Activated T-cell treated with anti-CD3 and anti-CD28 coated beads, Interleukin-2, amount 50 U/mL, for 4 hours (primary cell): ENCODE results near the gene CMIP. TPM values are rescaled to one million over a fixed set of nuclear protein-coding genes. Genes with fewer than 3 reads are reported as not detected.
A peak's percentile ranks its signal among the peaks of the same experiment; 100 is the strongest.

Experiments used
- ATAC-seq, 2 donors: fragments of 200-7000 bp; cut with Tn5 transposase; one replicate each; pipeline ENCODE4 v1.10.0; 2021
- DNase-seq: peaks from one replicate; pipeline ENCODE4 v3.0.0-alpha.2; 2020
- H3K27me3 Mint-ChIP-seq: one replicate; pipeline ENCODE4 v1.8.0; 2021; ENCODE audit warnings: low read depth, mixed read lengths
- H3K36me3 Mint-ChIP-seq: one replicate; pipeline ENCODE4 v1.8.0; 2022; ENCODE audit warnings: mixed read lengths; ENCODE audit not compliant: insufficient read depth
- H3K4me1 Mint-ChIP-seq: one replicate; pipeline ENCODE4 v1.8.0; 2021; ENCODE audit warnings: low read depth, mixed read lengths
- H3K4me3 Mint-ChIP-seq: one replicate; pipeline ENCODE4 v1.8.0; 2021; ENCODE audit warnings: mild to moderate bottlenecking, moderate library complexity, mixed read lengths
- H3K9me3 Mint-ChIP-seq: one replicate; pipeline ENCODE4 v1.8.0; 2021; ENCODE audit warnings: mixed read lengths
- total RNA-seq, 3 donors: library from RNA; stranded (reverse); gene quantifications; one replicate each; pipeline ENCODE4 v1.2.1, GENCODE V29; 2021

Gene CMIP
- total RNA-seq, 3 donors from 2014 or later, result 20.8 to 23.5 (median 21.9) TPM

- Mint-ChIP-seq H3K27me3 (no peaks in the 10 kb centered on the region), H3K36me3 (peaks cover 18% of the 10 kb centered on the region), H3K9me3 (no peaks in the 10 kb centered on the region), H3K4me3 (no peak overlapping the region), H3K4me1 (peaks cover 50% of the 10 kb centered on the region)
- ATAC-seq (no peak), DNase-seq (no peak)
Observed at GRCh38 chr16:81458149-81458669, 13.6 kb downstream of the CMIP start.

GRCh38 chr16:81458827-81459598 lies 14.4 kb downstream of the CMIP start:
- ATAC-seq, result no peak

GRCh38 chr16:81460075-81460474 lies 15.5 kb downstream of the CMIP start:
- Mint-ChIP-seq H3K36me3 (peaks cover 18% of the 10 kb centered on the region), H3K4me1 (peaks cover 49% of the 10 kb centered on the region), H3K27me3 (no peaks in the 10 kb centered on the region), H3K4me3 (no peak overlapping the region), H3K9me3 (no peaks in the 10 kb centered on the region)
- DNase-seq, result no peak
- no peak for ATAC-seq

More at GRCh38 chr16:81458827-81459598, 14.4 kb downstream of the CMIP start:
- Mint-ChIP-seq H3K36me3 (peaks cover 18% of the 10 kb centered on the region), H3K9me3 (no peaks in the 10 kb centered on the region), H3K4me3 (no peak overlapping the region), H3K27me3 (no peaks in the 10 kb centered on the region), H3K4me1 (peaks cover 47% of the 10 kb centered on the region)
- DNase-seq, result no peak

GRCh38 chr16:81461243-81461642 lies 16.6 kb downstream of the CMIP start:
- Mint-ChIP-seq H3K27me3 (no peaks in the 10 kb centered on the region), H3K4me3 (no peak overlapping the region), H3K4me1 (peaks cover 49% of the 10 kb centered on the region), H3K9me3 (no peaks in the 10 kb centered on the region), H3K36me3 (peaks cover 18% of the 10 kb centered on the region)
- no peak for DNase-seq
- ATAC-seq, result no peak

GRCh38 chr16:81461766-81462165 lies 17.2 kb downstream of the CMIP start:
- Mint-ChIP-seq H3K27me3 (no peaks in the 10 kb centered on the region), H3K4me3 (no peak overlapping the region), H3K9me3 (no peaks in the 10 kb centered on the region), H3K36me3 (peaks cover 18% of the 10 kb centered on the region), H3K4me1 (peaks cover 54% of the 10 kb centered on the region)
- ATAC-seq, result no peak
- DNase-seq, result no peak

- Mint-ChIP-seq H3K4me3 (no peak overlapping the region), H3K9me3 (no peaks in the 10 kb centered on the region), H3K27me3 (no peaks in the 10 kb centered on the region), H3K4me1 (peaks cover 48% of the 10 kb centered on the region), H3K36me3 (peaks cover 13% of the 10 kb centered on the region)
- DNase-seq, result no peak
- no peak for ATAC-seq
Observed at GRCh38 chr16:81462683-81463082, 18.1 kb downstream of the CMIP start.

GRCh38 chr16:81463296-81463890 lies 18.8 kb downstream of the CMIP start:
- Mint-ChIP-seq H3K36me3 (peaks cover 13% of the 10 kb centered on the region), H3K27me3 (no peaks in the 10 kb centered on the region), H3K9me3 (no peaks in the 10 kb centered on the region), H3K4me1 (peaks cover 52% of the 10 kb centered on the region), H3K4me3 (no peak overlapping the region)
- ATAC-seq, result no peak
- DNase-seq, result no peak

GRCh38 chr16:81464279-81464678 lies 19.7 kb downstream of the CMIP start:
- H3K4me1 Mint-ChIP-seq, result peaks cover 57% of the 10 kb centered on the region
- peaks cover 6% of the 10 kb centered on the region for H3K36me3 Mint-ChIP-seq
- no peak overlapping the region for H3K4me3 Mint-ChIP-seq
- DNase-seq, result no peak
- H3K9me3 Mint-ChIP-seq, result no peaks in the 10 kb centered on the region
- H3K27me3 Mint-ChIP-seq, result no peaks in the 10 kb centered on the region
- ATAC-seq, result no peak

- ATAC-seq (no peak), DNase-seq (no peak)
Observed at GRCh38 chr16:81465375-81465943, 20.9 kb downstream of the CMIP start.

GRCh38 chr16:81466356-81466980 lies 21.9 kb downstream of the CMIP start:
- H3K4me3 Mint-ChIP-seq, result no peak overlapping the region
- peaks cover 2% of the 10 kb centered on the region for H3K36me3 Mint-ChIP-seq
- DNase-seq (no peak), ATAC-seq (no peak)
- peaks cover 66% of the 10 kb centered on the region for H3K4me1 Mint-ChIP-seq
- H3K9me3 Mint-ChIP-seq, result no peaks in the 10 kb centered on the region
- no peaks in the 10 kb centered on the region for H3K27me3 Mint-ChIP-seq

More at GRCh38 chr16:81465375-81465943, 20.9 kb downstream of the CMIP start:
- peaks cover 68% of the 10 kb centered on the region for H3K4me1 Mint-ChIP-seq
- no peaks in the 10 kb centered on the region for H3K27me3 Mint-ChIP-seq
- peaks cover 6% of the 10 kb centered on the region for H3K36me3 Mint-ChIP-seq
- no peak overlapping the region for H3K4me3 Mint-ChIP-seq
- H3K9me3 Mint-ChIP-seq, result no peaks in the 10 kb centered on the region

GRCh38 chr16:81467072-81467471 lies 22.5 kb downstream of the CMIP start:
- ATAC-seq (no peak), DNase-seq (no peak)
- Mint-ChIP-seq H3K4me3 (no peak overlapping the region), H3K9me3 (no peaks in the 10 kb centered on the region), H3K27me3 (no peaks in the 10 kb centered on the region), H3K4me1 (peaks cover 67% of the 10 kb centered on the region), H3K36me3 (peaks cover 2% of the 10 kb centered on the region)

GRCh38 chr16:81467815-81468214 lies 23.2 kb downstream of the CMIP start:
- peaks cover 67% of the 10 kb centered on the region for H3K4me1 Mint-ChIP-seq
- peaks cover under 1% of the 10 kb centered on the region for H3K36me3 Mint-ChIP-seq
- no peaks in the 10 kb centered on the region for H3K9me3 Mint-ChIP-seq

GRCh38 chr16:81468269-81468902 lies 23.8 kb downstream of the CMIP start:
- peaks cover 72% of the 10 kb centered on the region for H3K4me1 Mint-ChIP-seq

More at GRCh38 chr16:81467815-81468214, 23.2 kb downstream of the CMIP start:
- H3K4me3 Mint-ChIP-seq, result no peak overlapping the region
- DNase-seq (no peak), ATAC-seq (no peak)
- H3K27me3 Mint-ChIP-seq, result no peaks in the 10 kb centered on the region

GRCh38 chr16:81469183-81469677 lies 24.6 kb downstream of the CMIP start:
- H3K36me3 Mint-ChIP-seq, result no peaks in the 10 kb centered on the region
- no peaks in the 10 kb centered on the region for H3K9me3 Mint-ChIP-seq
- no peaks in the 10 kb centered on the region for H3K27me3 Mint-ChIP-seq
- H3K4me1 Mint-ChIP-seq, result peaks cover 75% of the 10 kb centered on the region
- ATAC-seq (peak; percentile 23 to 36), DNase-seq (no peak)
- H3K4me3 Mint-ChIP-seq, result peak overlapping the region; percentile 46

More at GRCh38 chr16:81468269-81468902, 23.8 kb downstream of the CMIP start:
- H3K27me3 Mint-ChIP-seq, result no peaks in the 10 kb centered on the region
- H3K9me3 Mint-ChIP-seq, result no peaks in the 10 kb centered on the region
- ATAC-seq, result no peak
- no peak overlapping the region for H3K4me3 Mint-ChIP-seq
- no peak for DNase-seq
- no peaks in the 10 kb centered on the region for H3K36me3 Mint-ChIP-seq
